Ectodermal cell (in vitro differentiated cells): ENCODE measurements around the gene FCN2. TPM values are rescaled to one million over a fixed set of nuclear protein-coding genes. Genes with fewer than 3 reads are reported as not detected.

Source experiments
- H3K27ac ChIP-seq: 2 replicates; pipeline ENCODE4 v1.7.0; 2013; ENCODE audit warnings: mild to moderate bottlenecking, low read depth, low read length; ENCODE audit not compliant: insufficient read depth, poor library complexity, severe bottlenecking
- H3K27me3 ChIP-seq: 2 replicates; pipeline ENCODE4 v1.7.0; 2013; ENCODE audit warnings: mild to moderate bottlenecking, low read length; ENCODE audit not compliant: insufficient read depth, control insufficient read depth, poor library complexity, severe bottlenecking
- H3K36me3 ChIP-seq: one replicate; pipeline ENCODE4 v1.7.0; 2013; ENCODE audit warnings: low read length; ENCODE audit not compliant: control insufficient read depth, insufficient read depth
- H3K4me1 ChIP-seq: one replicate; pipeline ENCODE4 v1.7.0; 2013; ENCODE audit warnings: low read length; ENCODE audit not compliant: control insufficient read depth, insufficient read depth
- H3K4me3 ChIP-seq: 2 replicates; pipeline ENCODE4 v1.7.0; 2013; ENCODE audit warnings: low read depth, low read length, control low read depth; ENCODE audit not compliant: insufficient read depth
- H3K9me3 ChIP-seq: 2 replicates; pipeline ENCODE4 v1.7.0; 2013; ENCODE audit warnings: mild to moderate bottlenecking, low read length, moderate library complexity; ENCODE audit not compliant: control insufficient read depth
- WGBS, 2 experiments: methylation state at CpG; one replicate each; pipeline ENCODE4 v1.1.7; 2013; ENCODE audit warnings: missing lambda C conversion rate in 2 of 2; 5-methylcytosine and 5-hydroxymethylcytosine counted together
- polyA plus RNA-seq, 4 experiments: library from polyadenylated mRNA; stranded (reverse); fragments of 50-300 nt; gene quantifications; one replicate each; pipeline ENCODE4 v1.2.3, GENCODE V29; 2013

The FCN2 gene
- not detected for polyA plus RNA-seq (2013, experiment 1 of 4)
- not detected for polyA plus RNA-seq (2013, experiment 2 of 4)
- not detected for polyA plus RNA-seq (2013, experiment 3 of 4)
- not detected for polyA plus RNA-seq (2013, experiment 4 of 4)

DNA sequence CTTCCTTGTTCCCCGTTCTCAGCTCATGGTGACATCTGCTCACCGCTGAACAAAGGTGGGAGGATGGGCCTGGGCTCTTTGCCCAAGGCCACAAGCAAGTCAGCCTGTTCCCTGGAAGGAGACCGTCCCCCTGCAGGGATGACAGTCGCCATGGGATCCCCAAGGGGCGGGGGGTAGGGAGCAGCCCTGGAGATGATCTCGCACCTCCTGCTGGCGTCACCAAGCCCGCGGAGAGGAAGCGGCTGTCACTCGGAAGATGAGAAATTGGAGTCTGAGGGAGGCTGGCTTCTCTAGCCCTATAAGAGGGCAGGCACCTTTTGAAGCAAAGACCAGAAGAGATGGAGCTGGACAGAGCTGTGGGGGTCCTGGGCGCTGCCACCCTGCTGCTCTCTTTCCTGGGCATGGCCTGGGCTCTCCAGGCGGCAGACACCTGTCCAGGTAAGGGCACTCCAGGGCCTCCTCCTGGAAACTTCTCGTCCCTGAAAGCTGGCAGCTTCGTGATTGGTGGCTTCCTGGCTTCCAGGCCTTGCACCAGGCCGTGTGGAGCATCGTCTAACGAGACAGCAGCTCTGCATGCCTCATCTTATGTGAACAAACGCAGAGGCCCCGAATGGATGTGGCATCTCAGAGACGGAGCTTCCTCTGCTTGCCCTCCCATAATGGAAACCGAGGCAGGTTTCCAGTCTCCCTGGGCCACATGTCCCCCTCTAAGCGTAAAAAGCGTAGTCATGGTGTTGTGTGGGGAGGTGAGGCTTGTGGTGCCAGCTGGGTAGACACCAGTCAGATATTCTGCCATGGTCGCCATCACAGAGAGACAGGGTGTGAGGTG is at the start of gene FCN2:
TSS of gene FCN2 (plus strand) at position 327 of the 829 bp plus-strand sequence. CDS start at position 339, 12 bp downstream.
- Histone ChIP-seq H3K4me1 (no peaks in the 10 kb centered on the region), H3K4me3 (no peak within 1 kb of the TSS), H3K27me3 (no peaks in the 10 kb centered on the region), H3K36me3 (no peaks in the 10 kb centered on the region), H3K27ac (no peak within 1 kb of the TSS), H3K9me3 (no peaks in the 10 kb centered on the region)
- 91 to 93% methylated on average over 25 of the region's 25 CpGs for WGBS, 2 experiments

DNA sequence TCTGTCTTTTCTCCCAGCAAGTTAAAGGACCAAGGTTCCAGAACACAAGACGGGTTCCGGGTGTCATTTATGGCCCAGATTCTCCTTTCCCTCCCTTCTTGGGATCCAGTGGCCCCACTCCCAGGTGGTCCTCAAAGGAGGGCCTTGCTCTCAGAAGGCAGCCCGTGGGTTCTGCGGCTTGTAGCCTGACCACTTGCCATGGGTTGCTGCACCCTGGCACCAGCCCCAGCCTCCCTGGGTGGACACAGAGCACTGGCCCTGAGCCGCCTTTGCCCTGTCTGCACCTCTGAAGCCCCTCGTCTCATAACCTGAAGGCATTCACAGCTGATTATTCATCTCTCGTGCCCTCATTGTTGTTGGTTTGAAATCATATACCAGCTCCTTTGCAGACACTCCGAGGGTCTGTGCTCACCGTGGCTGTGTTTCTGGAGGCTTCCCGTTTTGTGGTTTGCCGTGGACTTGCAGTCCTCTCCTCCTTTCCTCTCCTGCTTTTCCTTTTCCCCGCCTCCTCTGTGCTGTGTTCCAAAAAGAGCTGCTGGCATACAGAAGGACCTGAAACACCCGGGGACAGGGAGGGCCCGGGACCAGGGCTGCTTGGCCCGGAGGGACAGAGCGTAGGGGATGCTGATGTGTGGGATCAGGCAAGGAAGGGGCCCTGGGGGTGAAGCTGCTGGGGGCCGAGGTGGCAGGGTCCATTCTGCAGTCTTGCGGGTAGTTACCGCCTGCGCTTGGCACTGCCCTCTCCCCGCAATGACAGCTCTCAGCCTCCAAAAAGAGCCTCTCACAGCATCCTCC is 49.5 kb upstream of the FCN2 start:
- WGBS, 2 experiments: 91 to 93% methylated on average over 21 of the region's 21 CpGs
- no peaks in the 10 kb centered on the region for H3K9me3 ChIP-seq
- H3K27ac ChIP-seq: no peak overlapping the region
- H3K4me3 ChIP-seq: no peak overlapping the region
- H3K4me1 ChIP-seq: no peaks in the 10 kb centered on the region
- no peaks in the 10 kb centered on the region for H3K27me3 ChIP-seq
- H3K36me3 ChIP-seq: no peaks in the 10 kb centered on the region

DNA sequence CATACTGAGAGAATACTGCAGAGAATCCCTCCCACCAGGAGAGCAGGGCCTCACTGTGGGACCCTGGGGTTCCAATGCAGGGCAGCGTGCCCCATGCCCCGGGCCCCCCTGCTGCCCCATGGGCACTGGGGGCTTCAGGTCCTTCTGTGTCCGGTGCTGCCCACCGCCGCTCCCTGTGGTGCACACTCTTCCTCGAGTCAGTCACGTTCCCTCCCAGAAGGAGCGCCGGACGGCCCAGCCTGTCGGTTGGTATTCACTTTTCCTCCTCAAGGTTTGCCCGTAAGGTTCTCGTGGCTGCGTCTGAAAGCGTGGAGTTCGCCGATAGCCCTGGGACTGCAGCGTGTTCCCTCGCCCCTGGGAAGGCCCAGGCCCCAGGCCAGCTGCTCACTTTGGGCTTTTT is 48.1 kb upstream of the FCN2 start:
- Histone ChIP-seq H3K36me3 (no peaks in the 10 kb centered on the region), H3K4me1 (no peaks in the 10 kb centered on the region), H3K9me3 (no peaks in the 10 kb centered on the region), H3K27ac (no peak overlapping the region), H3K4me3 (no peak overlapping the region), H3K27me3 (no peaks in the 10 kb centered on the region)
- WGBS, 2 experiments: 92 to 94% methylated on average over 19 of the region's 19 CpGs

DNA sequence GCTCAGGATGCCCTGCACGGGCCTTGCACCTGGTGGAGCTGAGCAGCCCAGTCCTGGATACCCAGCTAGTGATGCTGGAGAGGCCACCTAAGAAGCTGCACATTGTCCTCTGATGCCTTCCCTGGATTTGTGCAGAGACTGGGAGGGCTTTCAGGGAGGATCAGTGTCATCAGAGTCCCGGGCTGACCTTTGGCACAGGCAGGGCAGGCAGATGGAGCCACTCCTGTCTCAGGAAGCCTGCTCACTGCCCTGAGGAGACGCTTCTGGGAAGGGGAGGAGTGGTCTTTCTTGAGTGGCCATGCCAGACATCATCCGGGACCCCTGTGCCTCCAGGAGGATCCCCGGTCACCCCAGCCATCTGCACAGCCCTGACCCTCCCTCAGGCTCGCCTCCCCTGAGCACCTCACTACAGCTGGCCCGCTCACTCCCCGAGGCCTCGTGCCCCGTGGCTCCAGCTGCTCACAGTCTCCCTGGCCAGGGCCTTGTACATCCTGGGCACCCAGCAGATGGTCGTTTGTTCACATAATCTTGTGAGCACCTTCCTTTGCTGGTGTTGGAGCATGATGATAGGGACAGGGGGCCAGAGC is 47.2 kb upstream of the FCN2 start:
- H3K27me3 ChIP-seq: no peaks in the 10 kb centered on the region
- H3K27ac ChIP-seq: no peak overlapping the region
- H3K36me3 ChIP-seq: no peaks in the 10 kb centered on the region
- H3K4me3 ChIP-seq: no peak overlapping the region
- WGBS, 2 experiments: 91 to 92% methylated on average over 11 of the region's 11 CpGs
- no peaks in the 10 kb centered on the region for H3K4me1 ChIP-seq
- H3K9me3 ChIP-seq: no peaks in the 10 kb centered on the region

DNA sequence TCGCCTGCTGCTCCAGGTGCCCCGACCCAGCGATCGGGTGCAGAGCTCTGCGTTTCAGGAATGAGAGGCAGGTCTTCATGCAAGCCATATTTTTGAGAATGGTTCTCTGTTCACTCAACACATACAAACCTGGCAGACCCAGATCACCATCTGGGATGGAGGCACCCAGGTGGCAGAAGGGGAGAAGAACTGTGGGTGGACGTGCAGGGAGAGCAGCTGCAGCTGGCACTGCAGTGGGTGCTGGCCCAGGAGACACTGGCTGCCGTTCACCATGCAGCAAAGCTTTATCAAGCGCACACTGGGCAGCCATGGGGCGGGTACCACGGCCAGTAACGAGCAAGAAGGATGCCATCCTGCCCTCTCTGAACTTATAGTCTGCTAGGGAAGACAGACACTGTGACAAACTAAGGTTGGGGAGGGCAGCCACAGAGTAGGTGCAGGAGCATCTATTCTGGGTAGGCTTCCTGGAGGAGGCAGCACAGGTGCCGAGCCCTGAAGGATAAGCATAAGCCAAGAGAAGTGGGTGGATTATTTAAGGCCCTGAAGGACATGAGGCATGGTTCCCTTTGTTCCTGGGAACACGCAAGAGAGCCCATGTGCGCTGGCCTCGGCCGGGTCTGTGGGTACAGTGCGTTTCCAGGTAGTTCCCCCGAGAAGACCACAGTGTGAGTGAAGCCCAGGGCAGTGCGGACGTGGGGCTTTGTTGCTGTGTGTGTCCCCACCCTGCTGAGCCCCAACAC is 46.2 kb upstream of the FCN2 start:
- H3K4me3 ChIP-seq: no peak overlapping the region
- H3K27ac ChIP-seq: no peak overlapping the region
- WGBS, 2 experiments: 93 to 96% methylated on average over 20 of the region's 20 CpGs
- no peaks in the 10 kb centered on the region for H3K27me3 ChIP-seq
- H3K4me1 ChIP-seq: peaks cover 2% of the 10 kb centered on the region
- H3K9me3 ChIP-seq: no peaks in the 10 kb centered on the region
- no peaks in the 10 kb centered on the region for H3K36me3 ChIP-seq

DNA sequence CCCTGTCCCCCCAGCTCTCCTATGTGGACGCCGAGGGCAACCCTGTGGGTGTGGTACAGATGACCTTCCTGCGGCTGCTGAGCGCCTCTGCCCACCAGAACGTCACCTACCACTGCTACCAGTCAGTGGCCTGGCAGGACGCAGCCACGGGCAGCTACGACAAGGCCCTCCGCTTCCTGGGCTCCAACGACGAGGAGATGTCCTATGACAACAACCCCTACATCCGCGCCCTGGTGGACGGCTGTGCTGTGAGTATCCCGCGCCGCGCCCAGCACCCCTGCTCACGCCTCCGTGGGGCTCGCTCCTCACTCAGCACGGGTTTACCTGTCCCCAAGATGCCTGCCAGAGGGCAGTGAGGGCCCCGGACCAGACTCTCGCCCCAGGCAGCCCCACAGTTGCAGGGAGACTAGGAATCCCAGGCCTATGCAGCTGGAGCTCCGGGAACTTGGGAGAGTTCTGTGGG is 45.6 kb upstream of the FCN2 start:
- WGBS, 2 experiments: 95 to 96% methylated on average over 25 of the region's 25 CpGs
- no peaks in the 10 kb centered on the region for H3K36me3 ChIP-seq

DNA sequence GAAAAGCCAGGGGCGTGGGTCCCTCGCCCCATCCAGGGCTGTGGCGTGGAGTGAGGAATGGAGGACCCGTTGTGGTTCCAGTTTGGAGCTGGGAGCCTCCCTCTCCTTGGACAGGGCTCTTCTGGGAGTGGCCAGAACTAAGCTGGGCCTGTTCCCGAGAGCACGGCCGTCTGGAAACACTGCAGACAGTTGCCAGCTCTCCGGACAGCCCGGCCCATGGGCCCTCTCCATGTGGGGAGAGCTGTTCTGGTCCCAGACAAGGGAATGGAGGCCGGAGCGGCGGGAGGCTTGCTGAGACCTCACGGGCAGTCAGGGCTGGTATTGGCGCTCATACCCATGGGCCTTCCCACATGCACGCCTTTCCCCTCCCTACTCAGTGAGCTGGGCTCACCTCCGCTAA is 45.2 kb upstream of the FCN2 start:
- Histone ChIP-seq H3K9me3 (no peaks in the 10 kb centered on the region), H3K4me3 (no peak overlapping the region), H3K36me3 (no peaks in the 10 kb centered on the region), H3K4me1 (peaks cover 3% of the 10 kb centered on the region), H3K27me3 (no peaks in the 10 kb centered on the region), H3K27ac (no peak overlapping the region)
- WGBS, 2 experiments: 92 to 94% methylated on average over 16 of the region's 16 CpGs

More for the DNA sequence above, 45.6 kb upstream of the FCN2 start:
- no peaks in the 10 kb centered on the region for H3K27me3 ChIP-seq
- H3K4me3 ChIP-seq: no peak overlapping the region
- H3K27ac ChIP-seq: no peak overlapping the region
- peaks cover 3% of the 10 kb centered on the region for H3K4me1 ChIP-seq
- H3K9me3 ChIP-seq: no peaks in the 10 kb centered on the region

DNA sequence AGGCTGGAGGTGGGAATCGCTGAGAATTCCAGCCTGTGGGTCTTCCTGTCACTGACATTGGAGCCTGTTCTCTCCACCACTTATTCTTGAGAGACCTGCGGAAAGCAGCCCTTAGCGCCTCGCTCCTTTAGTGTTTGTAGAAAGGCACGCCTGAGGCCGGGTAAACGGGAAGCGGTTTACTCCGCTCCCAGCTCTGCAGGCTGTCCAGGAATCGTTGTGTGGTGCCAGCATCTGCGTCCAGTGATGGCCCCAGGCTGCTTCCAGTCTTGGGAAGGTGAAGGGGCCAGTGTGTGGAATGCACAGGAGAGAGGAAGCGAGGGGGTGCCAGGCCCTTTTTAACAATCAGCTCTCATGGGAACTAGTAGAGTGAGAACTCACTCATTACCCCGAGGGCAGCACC is 44.6 kb upstream of the FCN2 start:
- Histone ChIP-seq H3K4me3 (no peak overlapping the region), H3K36me3 (no peaks in the 10 kb centered on the region), H3K4me1 (peaks cover 3% of the 10 kb centered on the region), H3K27me3 (no peaks in the 10 kb centered on the region), H3K27ac (no peak overlapping the region), H3K9me3 (no peaks in the 10 kb centered on the region)
- 91 to 94% methylated on average over 13 of the region's 13 CpGs for WGBS, 2 experiments

DNA sequence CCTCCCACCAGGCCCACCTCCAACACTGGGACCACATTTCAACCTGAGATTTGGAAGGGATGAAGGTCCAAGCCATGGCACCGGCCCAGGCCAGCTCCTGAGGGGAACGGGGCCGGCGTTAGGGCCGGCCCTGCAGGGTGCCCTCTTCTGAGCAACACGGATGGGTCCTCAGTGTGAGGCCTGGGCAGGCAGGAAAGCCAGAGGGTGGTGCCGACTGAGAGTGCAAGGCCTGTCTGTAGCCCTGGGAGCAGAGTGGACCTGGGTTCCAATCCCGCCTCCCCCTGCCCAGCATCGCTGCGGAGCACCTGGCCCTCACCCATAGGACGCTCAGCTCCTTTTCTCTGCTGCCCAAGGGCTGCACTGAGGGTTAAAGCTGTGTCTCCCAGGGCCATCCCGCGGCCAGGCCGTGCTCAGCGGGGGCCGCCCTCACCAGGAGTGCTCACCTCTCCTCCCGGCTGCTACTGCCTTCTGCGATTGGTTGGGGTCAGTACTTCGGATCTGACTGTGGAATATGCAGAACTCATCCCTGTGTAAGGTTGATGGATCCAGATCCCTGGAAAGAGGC is 44.1 kb upstream of the FCN2 start:
- no peaks in the 10 kb centered on the region for H3K9me3 ChIP-seq
- H3K27ac ChIP-seq: no peak overlapping the region
- peaks cover 3% of the 10 kb centered on the region for H3K4me1 ChIP-seq
- no peaks in the 10 kb centered on the region for H3K27me3 ChIP-seq
- no peaks in the 10 kb centered on the region for H3K36me3 ChIP-seq
- no peak overlapping the region for H3K4me3 ChIP-seq
- 93% methylated on average over 19 of the region's 19 CpGs for WGBS, 2 experiments
